B cell (primary cell): Measurements from ENCODE around the gene ARSD.

Experiments
- CTCF ChIP-seq: fragments of 200-600 bp; IDR thresholded peaks from one replicate; pipeline ENCODE4 v1.8.0; 2022; ENCODE audit warnings: antibody characterized with exemption, mild to moderate bottlenecking
- EZH2 ChIP-seq: IDR thresholded peaks from 2 replicates; pipeline ENCODE4 v1.6.1; 2012; ENCODE audit warnings: borderline replicate concordance, low read depth, mild to moderate bottlenecking, moderate library complexity, low read length; ENCODE audit not compliant: insufficient read depth, poor library complexity, severe bottlenecking

GRCh38 chrX:2917767-2918166 is 11.4 kb downstream of the ARSD start:
- TF ChIP-seq CTCF (no peak), EZH2 (no peak)
